Hepatocyte (in vitro differentiated cells): ENCODE results near the gene ZFTA.

ENCODE experiments used
- EZH2phosphoT487 ChIP-seq: fragments of 200-600 bp; sonication (generic); IDR thresholded peaks from one replicate; pipeline ENCODE4 v1.6.1; 2018; ENCODE audit warnings: antibody characterized with exemption, mild to moderate bottlenecking, low read depth, moderate library complexity; ENCODE audit not compliant: unreplicated experiment, severe bottlenecking
- TF ChIP-seq, protein P1 (sequence below): fragments of 200-600 bp; sonication (generic); IDR thresholded peaks from 2 replicates; pipeline ENCODE4 v1.5.1; 2016; ENCODE audit warnings: antibody characterized with exemption, mild to moderate bottlenecking; ENCODE audit not compliant: poor library complexity

- TF ChIP-seq, protein P1, sequence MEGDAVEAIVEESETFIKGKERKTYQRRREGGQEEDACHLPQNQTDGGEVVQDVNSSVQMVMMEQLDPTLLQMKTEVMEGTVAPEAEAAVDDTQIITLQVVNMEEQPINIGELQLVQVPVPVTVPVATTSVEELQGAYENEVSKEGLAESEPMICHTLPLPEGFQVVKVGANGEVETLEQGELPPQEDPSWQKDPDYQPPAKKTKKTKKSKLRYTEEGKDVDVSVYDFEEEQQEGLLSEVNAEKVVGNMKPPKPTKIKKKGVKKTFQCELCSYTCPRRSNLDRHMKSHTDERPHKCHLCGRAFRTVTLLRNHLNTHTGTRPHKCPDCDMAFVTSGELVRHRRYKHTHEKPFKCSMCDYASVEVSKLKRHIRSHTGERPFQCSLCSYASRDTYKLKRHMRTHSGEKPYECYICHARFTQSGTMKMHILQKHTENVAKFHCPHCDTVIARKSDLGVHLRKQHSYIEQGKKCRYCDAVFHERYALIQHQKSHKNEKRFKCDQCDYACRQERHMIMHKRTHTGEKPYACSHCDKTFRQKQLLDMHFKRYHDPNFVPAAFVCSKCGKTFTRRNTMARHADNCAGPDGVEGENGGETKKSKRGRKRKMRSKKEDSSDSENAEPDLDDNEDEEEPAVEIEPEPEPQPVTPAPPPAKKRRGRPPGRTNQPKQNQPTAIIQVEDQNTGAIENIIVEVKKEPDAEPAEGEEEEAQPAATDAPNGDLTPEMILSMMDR, result no peak
- TF ChIP-seq EZH2phosphoT487, result no peak
Measured at GRCh38 chr11:63756919-63757761, 11.4 kb downstream of the ZFTA start.
